Daoy (cell line): Measurements from ENCODE around the gene CLDN20. TPM values are rescaled to one million over a fixed set of nuclear protein-coding genes. Genes with fewer than 3 reads are reported as not detected.

Source experiments
- DNase-seq: peaks from one replicate; pipeline ENCODE4 v3.0.0-alpha.2; 2015; ENCODE audit warnings: low read depth
- total RNA-seq: library from RNA; depleted of rRNA; stranded (reverse); fragments of >200 nt; shearing (Covaris generic); gene quantifications from 2 replicates; pipeline ENCODE4 v1.2.3, GENCODE V29; 2014

CLDN20 gene
- total RNA-seq, 1 experiment from 2014 or later, result not detected

- no peak for DNase-seq
Measured at GRCh38 chr6:155269765-155270164, 6.0 kb downstream of the CLDN20 start.

- DNase-seq, result no peak
Measured at GRCh38 chr6:155270561-155271091, 6.8 kb downstream of the CLDN20 start.

GRCh38 chr6:155271145-155271544 is 7.3 kb downstream of the CLDN20 start:
- DNase-seq, result no peak

GRCh38 chr6:155272353-155273232 is 8.8 kb downstream of the CLDN20 start:
- no peak for DNase-seq

- peak; percentile 90 for DNase-seq
Measured at GRCh38 chr6:155273431-155273830, 9.6 kb downstream of the CLDN20 start.

GRCh38 chr6:155274106-155274505 is 10.3 kb downstream of the CLDN20 start:
- no peak for DNase-seq

- DNase-seq, result peak; percentile 49
Measured at GRCh38 chr6:155274533-155274932, 10.7 kb downstream of the CLDN20 start.

GRCh38 chr6:155275808-155276480 is 12.1 kb downstream of the CLDN20 start:
- DNase-seq, result no peak

- DNase-seq, result no peak
Measured at GRCh38 chr6:155276638-155277037, 12.8 kb downstream of the CLDN20 start.

- DNase-seq, result no peak
Measured at GRCh38 chr6:155278319-155279049, 14.7 kb downstream of the CLDN20 start.

GRCh38 chr6:155284775-155285174 is 21.0 kb downstream of the CLDN20 start:
- no peak for DNase-seq

- no peak for DNase-seq
Measured at GRCh38 chr6:155287762-155288161, 23.9 kb downstream of the CLDN20 start.

GRCh38 chr6:155290491-155290890 is 26.7 kb downstream of the CLDN20 start:
- DNase-seq, result no peak

GRCh38 chr6:155291291-155291690 is 27.5 kb downstream of the CLDN20 start:
- no peak for DNase-seq

- DNase-seq, result no peak
Measured at GRCh38 chr6:155292711-155293110, 28.9 kb downstream of the CLDN20 start.

- DNase-seq, result no peak
Measured at GRCh38 chr6:155297669-155298068, 33.9 kb downstream of the CLDN20 start.

GRCh38 chr6:155301867-155302266 is 38.1 kb downstream of the CLDN20 start:
- DNase-seq, result peak; percentile 49

- no peak for DNase-seq
Measured at GRCh38 chr6:155303361-155303870, 39.6 kb downstream of the CLDN20 start.

GRCh38 chr6:155306958-155307357 is 43.1 kb downstream of the CLDN20 start:
- no peak for DNase-seq

GRCh38 chr6:155309150-155309549 is 45.3 kb downstream of the CLDN20 start:
- peak; percentile 19 for DNase-seq

- DNase-seq, result no peak
Measured at GRCh38 chr6:155310596-155310995, 46.8 kb downstream of the CLDN20 start.

GRCh38 chr6:155311086-155311485 is 47.3 kb downstream of the CLDN20 start:
- no peak for DNase-seq
